HG03045 (cell line): ENCODE results near the gene CDC14C.
"Not testable (repeated sequence)": the region's sequence is repeated elsewhere in the genome, so short reads cannot be mapped to it uniquely, and the experiment has no call there.

Experiments used
- ATAC-seq: cut with Tn5 transposase; IDR thresholded peaks from one replicate; pipeline ENCODE4 v1.9.1; 2021; ENCODE audit warnings: mild to moderate bottlenecking, moderate library complexity; ENCODE audit not compliant: unreplicated experiment

Gene CDC14C

GRCh38 chr7:48924433-48924832, at the start of gene CDC14C:
TSS of gene CDC14C (plus strand) at chr7:48924547. CDS start at chr7:48924673, 126 bp downstream.
- ATAC-seq: no peak

- ATAC-seq: no peak
These were observed 49.1 kb upstream of the CDC14C start for GRCh38 chr7:48875045-48875916.

GRCh38 chr7:48876087-48876486, 48.3 kb upstream of the CDC14C start:
- no peak for ATAC-seq

- no peak for ATAC-seq
These were observed 43.5 kb upstream of the CDC14C start for GRCh38 chr7:48880851-48881250.

- ATAC-seq: no peak
These were observed 36.8 kb upstream of the CDC14C start for GRCh38 chr7:48887500-48887899.

GRCh38 chr7:48894574-48894973, 29.8 kb upstream of the CDC14C start:
- ATAC-seq: no peak

GRCh38 chr7:48899932-48900331, 24.4 kb upstream of the CDC14C start:
- no peak for ATAC-seq

- no peak for ATAC-seq
These were observed 22.4 kb upstream of the CDC14C start for GRCh38 chr7:48901966-48902365.

DNA sequence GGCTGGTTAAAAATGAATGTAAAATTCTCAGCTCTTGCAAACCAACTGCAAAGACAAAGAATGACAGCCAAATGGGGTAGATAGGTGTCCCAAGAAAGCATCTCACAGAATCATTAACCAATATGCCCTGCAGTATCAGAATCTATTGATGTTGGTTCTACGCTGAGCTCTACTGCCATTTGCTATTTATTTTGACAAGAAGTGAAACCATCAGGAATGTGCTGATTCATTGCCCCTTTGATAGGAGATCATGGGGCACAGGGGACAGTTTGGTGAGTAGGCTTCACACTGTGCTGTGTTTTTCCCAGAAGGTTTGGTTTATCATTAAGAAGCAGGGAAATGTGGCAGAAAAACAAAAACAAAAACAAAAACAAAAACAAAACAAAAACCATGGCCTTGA, 19.4 kb upstream of the CDC14C start:
- ATAC-seq: no peak

DNA sequence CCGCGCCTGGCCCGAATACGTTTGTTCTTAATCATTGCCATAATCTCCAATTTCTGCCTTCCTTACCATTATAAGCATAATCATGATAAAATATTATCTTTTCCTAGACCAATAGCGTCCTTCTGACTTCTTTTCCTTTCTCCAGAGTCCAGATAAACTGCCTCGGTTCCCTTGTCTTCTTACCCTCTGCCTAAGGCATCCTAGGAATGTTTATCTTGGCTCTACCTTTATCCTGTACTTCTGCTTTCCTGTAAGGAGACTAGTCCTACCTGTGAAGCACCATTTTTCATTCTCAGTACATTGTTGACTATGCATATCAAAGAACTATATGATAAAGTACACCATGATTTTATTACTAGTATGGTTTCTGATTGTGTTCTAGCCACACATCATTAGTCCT, 18.7 kb upstream of the CDC14C start:
- not testable (repeated sequence) for ATAC-seq

- not testable (repeated sequence) for ATAC-seq
These were observed 14.5 kb upstream of the CDC14C start for GRCh38 chr7:48909887-48910286.

- no peak for ATAC-seq
These were observed 7.1 kb downstream of the CDC14C start for GRCh38 chr7:48931481-48931880.

DNA sequence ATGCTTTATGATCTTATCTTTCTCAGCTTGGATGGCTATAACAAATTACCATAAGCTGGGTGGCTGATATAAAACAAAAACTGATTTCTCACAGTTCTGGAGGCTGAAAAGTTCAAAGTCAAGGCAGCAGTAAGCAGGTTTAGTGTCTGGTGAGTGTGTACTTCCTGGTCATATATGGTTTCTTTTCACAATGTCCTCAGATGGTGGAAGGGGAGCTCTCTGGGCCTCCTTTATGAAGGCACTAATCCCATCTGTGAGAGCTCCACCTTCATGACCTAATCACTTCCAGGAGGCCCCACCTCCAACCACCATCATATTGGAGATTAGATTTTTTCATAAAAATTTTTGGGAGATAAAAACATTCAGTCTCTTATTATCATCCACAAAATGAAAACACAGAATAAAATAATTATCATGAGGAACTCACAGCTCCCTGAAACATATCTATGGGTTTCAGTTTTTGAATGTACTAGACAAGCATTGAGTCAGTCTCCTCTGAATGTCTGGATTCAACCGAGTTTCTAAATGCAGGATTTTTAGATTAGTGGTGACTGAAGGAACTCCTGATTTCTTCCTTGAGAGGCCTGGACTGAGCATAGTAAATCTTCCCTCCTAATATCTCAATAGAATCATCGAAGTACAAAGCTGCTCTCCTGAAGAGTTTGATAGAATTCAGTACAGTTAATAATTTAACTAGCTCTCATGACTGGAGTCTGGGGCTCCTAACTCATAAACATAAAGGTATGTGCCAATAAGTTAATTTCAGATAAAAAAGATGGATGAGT, 8.0 kb downstream of the CDC14C start:
- no peak for ATAC-seq

DNA sequence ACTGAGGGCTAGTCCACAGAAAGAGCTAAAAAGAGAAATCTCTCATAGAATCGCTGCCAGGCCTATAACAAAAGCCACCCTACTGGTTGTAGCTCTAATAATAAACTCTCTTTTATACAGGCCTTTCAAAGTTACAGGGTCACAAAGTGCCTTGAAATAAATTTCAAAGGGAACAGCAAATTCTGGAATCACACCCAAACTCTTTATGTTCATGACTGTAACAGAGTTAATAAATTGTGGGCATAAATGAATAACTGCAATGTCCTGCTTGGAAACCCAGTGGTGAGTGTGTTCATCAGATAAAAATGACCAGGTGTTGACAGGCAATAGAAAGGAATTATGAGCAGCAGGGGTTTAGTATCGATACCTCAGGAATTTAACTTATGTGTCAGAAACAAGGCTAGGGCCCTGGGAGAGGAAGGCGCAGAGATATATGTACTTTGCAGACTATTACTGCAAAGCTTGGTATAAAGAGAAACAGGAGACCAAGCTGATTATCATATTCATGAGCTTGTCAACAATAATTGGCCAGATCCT, 9.3 kb downstream of the CDC14C start:
- ATAC-seq: no peak

GRCh38 chr7:48938539-48939295, 14.4 kb downstream of the CDC14C start:
- no peak for ATAC-seq

GRCh38 chr7:48943279-48943990, 19.1 kb downstream of the CDC14C start:
- ATAC-seq: no peak

GRCh38 chr7:48955916-48956315, 31.6 kb downstream of the CDC14C start:
- no peak for ATAC-seq

- no peak for ATAC-seq
These were observed 35.3 kb downstream of the CDC14C start for GRCh38 chr7:48959676-48960075.

DNA sequence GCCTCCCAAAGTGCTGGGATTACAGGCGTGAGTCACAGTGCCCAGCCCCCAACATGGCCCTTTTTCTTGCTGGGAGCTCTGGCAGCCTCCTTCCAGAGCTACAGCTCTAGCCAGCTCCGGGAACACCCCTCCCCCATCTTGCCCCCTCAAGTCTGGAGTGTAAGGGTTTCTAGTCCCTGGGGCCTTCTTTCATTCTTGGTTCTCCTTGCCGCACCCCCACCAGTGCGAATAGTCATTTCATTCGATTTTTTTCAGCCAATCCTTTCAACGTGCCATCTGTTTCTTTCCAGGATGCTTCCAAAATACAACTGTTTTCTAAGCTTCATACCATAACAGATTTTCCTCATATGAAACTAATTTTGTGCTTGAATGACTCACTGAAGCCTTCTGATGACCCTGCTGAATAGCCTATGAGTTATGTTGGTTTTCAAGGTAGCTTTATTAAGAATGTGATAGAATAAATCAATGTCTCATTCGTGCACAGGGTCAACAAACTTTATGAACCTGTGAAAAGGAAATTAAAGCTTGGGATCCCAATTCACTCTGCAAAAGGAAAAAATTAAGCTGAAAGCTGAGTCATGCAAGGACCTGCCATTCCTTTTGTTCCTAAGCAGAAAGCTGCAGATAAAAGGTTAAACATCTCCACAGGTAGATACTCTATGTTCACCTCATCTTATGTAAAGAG, 38.6 kb downstream of the CDC14C start:
- ATAC-seq: no peak

GRCh38 chr7:48964074-48964473, 39.7 kb downstream of the CDC14C start:
- no peak for ATAC-seq
